Measurements from ENCODE around the gene RMI2.

Gene RMI2

DNA sequence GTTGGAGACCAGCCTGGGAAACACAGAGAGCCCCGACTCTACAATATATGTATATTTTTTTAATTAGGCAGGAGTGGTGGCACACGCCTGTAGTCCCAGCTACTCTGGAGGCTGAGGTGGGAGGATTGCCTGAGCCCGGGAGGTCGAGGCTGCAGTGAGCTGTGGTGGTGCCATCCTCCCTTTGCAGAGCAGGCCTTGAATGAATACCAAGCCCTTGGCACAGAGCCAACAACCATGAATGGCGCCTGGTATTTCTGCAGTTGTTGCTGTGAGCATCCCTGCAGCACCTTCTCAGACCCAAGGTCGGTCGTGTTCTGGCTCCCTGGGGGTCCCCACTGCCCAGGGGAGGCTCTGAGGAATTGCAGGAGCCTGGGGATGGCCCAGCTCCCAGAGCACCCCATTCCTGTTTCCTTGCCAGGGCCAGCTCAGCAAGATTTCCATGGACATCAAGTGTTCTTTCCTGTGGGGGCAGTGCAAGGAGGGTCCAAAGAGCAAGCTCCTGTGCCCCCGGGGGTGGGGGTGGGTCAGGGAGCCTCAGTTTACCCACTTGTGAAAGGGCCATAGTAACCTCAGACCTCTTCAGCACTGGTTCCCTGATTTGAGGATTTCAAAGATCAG lies 25.6 kb upstream of the RMI2 start:
- no peak overlapping the region for H3K4me3 ChIP-seq (replicated peaks; ENCODE audit: low read depth, low read length)
- DNase-seq (ENCODE audit: extremely low read depth, insufficient read length) = no peak
- no peaks in the 10 kb centered on the region for H3K36me3 ChIP-seq (ENCODE audit: control insufficient read depth, insufficient read depth, low read length)
- TF ChIP-seq, protein P1, sequence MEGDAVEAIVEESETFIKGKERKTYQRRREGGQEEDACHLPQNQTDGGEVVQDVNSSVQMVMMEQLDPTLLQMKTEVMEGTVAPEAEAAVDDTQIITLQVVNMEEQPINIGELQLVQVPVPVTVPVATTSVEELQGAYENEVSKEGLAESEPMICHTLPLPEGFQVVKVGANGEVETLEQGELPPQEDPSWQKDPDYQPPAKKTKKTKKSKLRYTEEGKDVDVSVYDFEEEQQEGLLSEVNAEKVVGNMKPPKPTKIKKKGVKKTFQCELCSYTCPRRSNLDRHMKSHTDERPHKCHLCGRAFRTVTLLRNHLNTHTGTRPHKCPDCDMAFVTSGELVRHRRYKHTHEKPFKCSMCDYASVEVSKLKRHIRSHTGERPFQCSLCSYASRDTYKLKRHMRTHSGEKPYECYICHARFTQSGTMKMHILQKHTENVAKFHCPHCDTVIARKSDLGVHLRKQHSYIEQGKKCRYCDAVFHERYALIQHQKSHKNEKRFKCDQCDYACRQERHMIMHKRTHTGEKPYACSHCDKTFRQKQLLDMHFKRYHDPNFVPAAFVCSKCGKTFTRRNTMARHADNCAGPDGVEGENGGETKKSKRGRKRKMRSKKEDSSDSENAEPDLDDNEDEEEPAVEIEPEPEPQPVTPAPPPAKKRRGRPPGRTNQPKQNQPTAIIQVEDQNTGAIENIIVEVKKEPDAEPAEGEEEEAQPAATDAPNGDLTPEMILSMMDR (IDR thresholded peaks at IDR 0.05; ENCODE audit: insufficient read depth, low read length, poor library complexity, severe bottlenecking) = no peak
- no peaks in the 10 kb centered on the region for H3K27me3 ChIP-seq (replicated peaks; ENCODE audit: control insufficient read depth, insufficient read depth, low read length)

DNA sequence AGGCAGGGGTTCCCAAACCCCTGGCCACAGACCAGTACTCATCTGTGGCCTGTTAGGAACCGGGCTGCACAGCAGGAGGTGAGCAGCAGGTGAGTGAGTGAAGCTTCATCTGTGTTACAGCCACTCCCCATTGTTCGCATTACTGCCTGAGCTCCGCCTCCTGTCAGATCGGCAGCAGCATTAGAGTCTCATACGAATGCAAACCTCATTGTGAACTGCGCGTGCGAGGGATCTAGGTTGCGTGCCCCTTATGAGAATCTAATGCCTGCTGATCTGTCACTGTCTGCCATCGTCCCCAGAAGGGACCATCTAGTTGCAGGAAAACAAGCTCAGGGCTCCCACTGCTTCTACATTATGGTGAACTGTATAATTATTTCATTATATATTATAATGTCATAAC lies 25.1 kb upstream of the RMI2 start:
- Histone ChIP-seq H3K36me3 (ENCODE audit: control insufficient read depth, insufficient read depth, low read length) (no peaks in the 10 kb centered on the region), H3K4me3 (replicated peaks; ENCODE audit: low read depth, low read length) (no peak overlapping the region), H3K27me3 (replicated peaks; ENCODE audit: control insufficient read depth, insufficient read depth, low read length) (no peaks in the 10 kb centered on the region)
- TF ChIP-seq, protein P1 (IDR thresholded peaks at IDR 0.05; ENCODE audit: insufficient read depth, low read length, poor library complexity, severe bottlenecking) = no peak
- no peak for DNase-seq (ENCODE audit: extremely low read depth, insufficient read length)

DNA sequence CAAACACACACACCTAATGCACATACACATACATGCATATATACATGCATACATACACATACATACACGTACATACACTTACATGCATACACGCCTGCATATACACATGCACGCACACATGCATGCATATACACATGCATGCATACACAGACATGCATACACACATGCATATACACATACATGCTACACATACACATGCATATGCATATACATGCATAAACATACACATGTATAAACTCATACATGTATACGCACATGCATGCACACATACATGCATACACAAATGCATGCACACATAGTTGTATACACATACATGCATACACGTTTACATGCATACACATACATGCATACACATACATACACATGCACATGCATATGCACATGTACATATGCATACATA lies 23.6 kb upstream of the RMI2 start:
- H3K27me3 ChIP-seq (replicated peaks; ENCODE audit: control insufficient read depth, insufficient read depth, low read length) = no peaks in the 10 kb centered on the region
- H3K4me3 ChIP-seq (replicated peaks; ENCODE audit: low read depth, low read length) = no peak overlapping the region
- DNase-seq (ENCODE audit: extremely low read depth, insufficient read length) = no peak
- no peaks in the 10 kb centered on the region for H3K36me3 ChIP-seq (ENCODE audit: control insufficient read depth, insufficient read depth, low read length)
- TF ChIP-seq, protein P1 (IDR thresholded peaks at IDR 0.05; ENCODE audit: insufficient read depth, low read length, poor library complexity, severe bottlenecking) = no peak

DNA sequence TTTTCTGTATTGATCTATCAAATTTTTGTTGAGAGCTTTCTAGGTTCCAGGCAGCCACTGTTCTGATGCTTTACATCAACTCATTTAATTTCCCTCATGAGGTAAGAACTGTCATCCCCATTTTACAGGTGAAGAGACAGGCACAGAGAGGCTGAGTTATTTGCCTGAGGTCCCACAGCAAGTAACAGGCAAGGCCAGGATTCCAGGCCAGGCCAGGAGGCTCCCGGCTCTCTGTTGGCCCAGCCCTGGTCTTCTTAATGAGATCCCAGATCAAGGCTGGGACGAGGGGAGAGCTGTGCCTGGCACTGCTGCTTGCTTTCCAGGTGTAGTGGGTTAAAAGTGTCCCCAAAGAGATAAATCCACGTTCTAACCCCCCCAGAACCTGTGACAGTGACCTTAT lies 22.4 kb upstream of the RMI2 start:
- no peaks in the 10 kb centered on the region for H3K27me3 ChIP-seq (replicated peaks; ENCODE audit: control insufficient read depth, insufficient read depth, low read length)
- TF ChIP-seq, protein P1 (IDR thresholded peaks at IDR 0.05; ENCODE audit: insufficient read depth, low read length, poor library complexity, severe bottlenecking) = no peak
- DNase-seq (ENCODE audit: extremely low read depth, insufficient read length) = no peak
- no peaks in the 10 kb centered on the region for H3K36me3 ChIP-seq (ENCODE audit: control insufficient read depth, insufficient read depth, low read length)
- no peak overlapping the region for H3K4me3 ChIP-seq (replicated peaks; ENCODE audit: low read depth, low read length)

DNA sequence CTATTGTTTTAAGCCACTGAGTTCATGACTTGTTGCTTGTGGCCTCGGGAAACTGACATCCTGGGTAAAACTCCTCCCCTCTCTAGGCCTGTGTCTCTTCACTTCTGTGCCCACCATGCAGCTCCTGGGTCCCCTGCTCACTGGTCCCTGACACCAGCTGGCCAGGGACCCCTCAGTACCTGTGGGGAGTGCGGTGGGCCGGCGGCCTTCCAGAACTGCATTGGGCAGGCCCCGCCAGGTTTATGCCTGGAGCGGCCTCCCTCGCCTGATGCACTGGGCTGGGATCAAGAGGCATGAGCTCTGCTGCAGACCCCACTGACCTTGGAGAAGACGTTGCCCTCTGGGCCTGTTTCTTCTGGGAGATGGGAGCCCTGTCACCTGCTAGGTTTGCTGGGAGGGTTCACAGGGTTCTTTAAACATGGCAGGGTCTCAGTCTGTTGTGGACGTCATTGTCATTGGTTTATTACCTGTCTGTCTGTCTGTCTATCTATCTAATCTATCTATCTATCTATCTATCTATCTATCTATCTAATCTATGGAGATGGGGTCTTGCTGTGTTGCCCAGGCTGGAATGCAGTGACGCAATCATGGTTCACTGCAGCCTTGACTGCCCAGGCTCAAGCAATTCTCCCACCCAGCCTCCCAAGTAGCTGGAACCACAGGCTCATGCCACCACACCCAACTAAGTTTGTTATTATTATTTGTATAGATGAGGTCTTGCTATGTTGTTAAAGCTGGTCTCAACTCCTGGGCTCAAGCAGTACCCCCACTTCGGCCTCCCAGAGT lies 21.5 kb upstream of the RMI2 start:
- H3K4me3 ChIP-seq (replicated peaks; ENCODE audit: low read depth, low read length) = no peak overlapping the region
- H3K27me3 ChIP-seq (replicated peaks; ENCODE audit: control insufficient read depth, insufficient read depth, low read length) = no peaks in the 10 kb centered on the region
- DNase-seq (ENCODE audit: extremely low read depth, insufficient read length) = no peak
- TF ChIP-seq, protein P1 (IDR thresholded peaks at IDR 0.05; ENCODE audit: insufficient read depth, low read length, poor library complexity, severe bottlenecking) = no peak
- H3K36me3 ChIP-seq (ENCODE audit: control insufficient read depth, insufficient read depth, low read length) = no peaks in the 10 kb centered on the region

Measured in GM06990 (cell line).